Glutamatergic neuron (in vitro differentiated cells): ENCODE measurements around the gene CEP112. TPM values are rescaled to one million over a fixed set of nuclear protein-coding genes. Genes with fewer than 3 reads are reported as not detected.

Experiments
- DNase-seq: peaks from one replicate; pipeline ENCODE4 v3.0.0; 2022
- H3K27ac Mint-ChIP-seq: one replicate; pipeline ENCODE4 v1.8.0; 2020; ENCODE audit warnings: mild to moderate bottlenecking, mixed read lengths, inconsistent platforms; ENCODE audit not compliant: unreplicated experiment
- H3K27me3 Mint-ChIP-seq: one replicate; pipeline ENCODE4 v1.8.0; 2020; ENCODE audit warnings: mild to moderate bottlenecking, moderate library complexity, mixed read lengths, inconsistent platforms; ENCODE audit not compliant: unreplicated experiment
- H3K36me3 Mint-ChIP-seq: one replicate; pipeline ENCODE4 v1.8.0; 2020; ENCODE audit warnings: mild to moderate bottlenecking, mixed read lengths, inconsistent platforms; ENCODE audit not compliant: unreplicated experiment
- H3K4me1 Mint-ChIP-seq: one replicate; pipeline ENCODE4 v1.8.0; 2020; ENCODE audit warnings: mild to moderate bottlenecking, low read depth, mixed read lengths, inconsistent platforms; ENCODE audit not compliant: unreplicated experiment
- H3K4me3 Mint-ChIP-seq: one replicate; pipeline ENCODE4 v1.8.0; 2020; ENCODE audit warnings: mild to moderate bottlenecking, mixed read lengths, inconsistent platforms; ENCODE audit not compliant: unreplicated experiment
- H3K9me3 Mint-ChIP-seq: one replicate; pipeline ENCODE4 v1.8.0; 2020; ENCODE audit warnings: mild to moderate bottlenecking, moderate library complexity, mixed read lengths, inconsistent platforms; ENCODE audit not compliant: unreplicated experiment
- CTCF ChIP-seq: fragments of 200-600 bp; sonication (generic); IDR thresholded peaks from one replicate; pipeline ENCODE4 v1.5.0; 2021; ENCODE audit not compliant: partially characterized antibody, unreplicated experiment
- total RNA-seq: library from RNA; stranded (reverse); fragmentation: NEBNext Ultra II Directional; extraction: Animal tissue kit (Norgen Biotek cat#: 25700); gene quantifications from one replicate; pipeline ENCODE4 v1.2.1, GENCODE V29; 2021; ENCODE audit not compliant: unreplicated experiment

Gene CEP112
- total RNA-seq, 1 donor from 2014 or later, result 8.5 TPM

GRCh38 chr17:65698381-65699061, 493.4 kb downstream of the CEP112 start:
- H3K27me3 Mint-ChIP-seq, result no peaks in the 10 kb centered on the region
- H3K27ac Mint-ChIP-seq, result no peak overlapping the region
- peaks cover 8% of the 10 kb centered on the region for H3K4me1 Mint-ChIP-seq
- H3K9me3 Mint-ChIP-seq, result peaks cover 2% of the 10 kb centered on the region
- no peak for DNase-seq
- no peak for TF ChIP-seq CTCF
- no peak overlapping the region for H3K4me3 Mint-ChIP-seq
- H3K36me3 Mint-ChIP-seq, result no peaks in the 10 kb centered on the region

GRCh38 chr17:65697661-65698060, 494.3 kb downstream of the CEP112 start:
- DNase-seq, result no peak
- Mint-ChIP-seq H3K27ac (no peak overlapping the region), H3K9me3 (peaks cover 2% of the 10 kb centered on the region), H3K4me1 (peaks cover 8% of the 10 kb centered on the region), H3K27me3 (no peaks in the 10 kb centered on the region), H3K36me3 (no peaks in the 10 kb centered on the region), H3K4me3 (no peak overlapping the region)
- no peak for TF ChIP-seq CTCF

GRCh38 chr17:65696739-65697394, 495.1 kb downstream of the CEP112 start:
- Mint-ChIP-seq H3K27me3 (no peaks in the 10 kb centered on the region), H3K36me3 (no peaks in the 10 kb centered on the region), H3K9me3 (peaks cover 4% of the 10 kb centered on the region), H3K4me1 (peaks cover 8% of the 10 kb centered on the region), H3K4me3 (no peak overlapping the region), H3K27ac (no peak overlapping the region)
- no peak for DNase-seq
- TF ChIP-seq CTCF, result no peak

GRCh38 chr17:65694601-65695000, 497.3 kb downstream of the CEP112 start:
- no peak for TF ChIP-seq CTCF
- Mint-ChIP-seq H3K4me3 (no peak overlapping the region), H3K27ac (no peak overlapping the region), H3K27me3 (no peaks in the 10 kb centered on the region), H3K4me1 (peaks cover 8% of the 10 kb centered on the region), H3K9me3 (peaks cover 2% of the 10 kb centered on the region), H3K36me3 (no peaks in the 10 kb centered on the region)
- no peak for DNase-seq

GRCh38 chr17:65690626-65691310, 501.2 kb downstream of the CEP112 start:
- DNase-seq, result no peak
- H3K27ac Mint-ChIP-seq, result no peak overlapping the region

More at GRCh38 chr17:65690626-65691310, 501.2 kb downstream of the CEP112 start:
- Mint-ChIP-seq H3K27me3 (no peaks in the 10 kb centered on the region), H3K36me3 (no peaks in the 10 kb centered on the region), H3K4me1 (no peaks in the 10 kb centered on the region), H3K9me3 (peaks cover 2% of the 10 kb centered on the region), H3K4me3 (no peak overlapping the region)
- no peak for TF ChIP-seq CTCF
